NT2/D1 (cell line): ENCODE data around the gene SLC26A4.

Source experiments
- YY1 ChIP-seq: IDR thresholded peaks from 2 replicates; pipeline ENCODE4 v1.6.1; 2011; ENCODE audit not compliant: insufficient read length, insufficient read depth
- ZNF274 ChIP-seq: IDR thresholded peaks from 2 replicates; pipeline ENCODE4 v1.6.1; 2011; ENCODE audit warnings: mild to moderate bottlenecking, low read depth, low read length

- TF ChIP-seq YY1: no peak
- no peak for TF ChIP-seq ZNF274
These were observed 50.7 kb downstream of the SLC26A4 start for GRCh38 chr7:107711301-107711700.
